Measurements from ENCODE around the gene SLC24A3.

DNA sequence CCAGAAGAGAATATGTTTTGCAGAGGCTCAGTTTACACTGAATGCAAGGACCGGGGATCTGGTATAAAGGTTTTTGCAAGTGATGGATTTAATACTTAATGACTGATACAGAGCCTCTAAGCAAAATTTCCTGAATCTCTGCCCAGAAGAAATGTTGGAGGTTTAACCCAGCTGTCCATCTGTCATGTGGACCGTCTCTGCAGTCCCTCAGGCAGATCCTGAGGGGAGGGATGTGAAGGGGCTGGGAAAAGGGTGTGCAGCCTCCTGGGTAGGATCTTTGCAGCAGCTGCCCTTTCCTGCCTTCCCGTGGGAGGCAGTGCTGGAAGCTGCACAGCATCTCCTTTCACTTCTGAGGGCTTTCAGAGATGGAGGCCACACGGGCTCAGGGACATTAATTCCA, 207.0 kb downstream of the SLC24A3 start:
- TF ChIP-seq, protein P1, sequence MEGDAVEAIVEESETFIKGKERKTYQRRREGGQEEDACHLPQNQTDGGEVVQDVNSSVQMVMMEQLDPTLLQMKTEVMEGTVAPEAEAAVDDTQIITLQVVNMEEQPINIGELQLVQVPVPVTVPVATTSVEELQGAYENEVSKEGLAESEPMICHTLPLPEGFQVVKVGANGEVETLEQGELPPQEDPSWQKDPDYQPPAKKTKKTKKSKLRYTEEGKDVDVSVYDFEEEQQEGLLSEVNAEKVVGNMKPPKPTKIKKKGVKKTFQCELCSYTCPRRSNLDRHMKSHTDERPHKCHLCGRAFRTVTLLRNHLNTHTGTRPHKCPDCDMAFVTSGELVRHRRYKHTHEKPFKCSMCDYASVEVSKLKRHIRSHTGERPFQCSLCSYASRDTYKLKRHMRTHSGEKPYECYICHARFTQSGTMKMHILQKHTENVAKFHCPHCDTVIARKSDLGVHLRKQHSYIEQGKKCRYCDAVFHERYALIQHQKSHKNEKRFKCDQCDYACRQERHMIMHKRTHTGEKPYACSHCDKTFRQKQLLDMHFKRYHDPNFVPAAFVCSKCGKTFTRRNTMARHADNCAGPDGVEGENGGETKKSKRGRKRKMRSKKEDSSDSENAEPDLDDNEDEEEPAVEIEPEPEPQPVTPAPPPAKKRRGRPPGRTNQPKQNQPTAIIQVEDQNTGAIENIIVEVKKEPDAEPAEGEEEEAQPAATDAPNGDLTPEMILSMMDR (IDR thresholded peaks at IDR 0.05; ENCODE audit: low read depth, low read length, poor library complexity, severe bottlenecking) = no peak
- no peak for TF ChIP-seq EZH2phosphoT487 (IDR thresholded peaks at IDR 0.05; ENCODE audit: borderline replicate concordance, low read length)

Data from DOHH2 (cell line).